Right lobe of liver (tissue), 6 donors: ENCODE data around the gene P2RX2. TPM values are rescaled to one million over a fixed set of nuclear protein-coding genes. Genes with fewer than 3 reads are reported as not detected.

Experiments used
- ATAC-seq, 4 donors: fragments of 200-7000 bp; cut with Tn5 transposase; one replicate each; pipeline ENCODE4 v1.9.1; 2020; ENCODE audit warnings: mild to moderate bottlenecking in 4 of 4, moderate library complexity in 4 of 4
- DNase-seq, 3 donors: peaks; one replicate each; pipeline ENCODE4 v3.0.0-alpha.2; 2020
- H3K27ac ChIP-seq, 3 donors: fragments of 200-600 bp; one replicate each; pipeline ENCODE4 v1.8.0; 2022
- H3K27me3 ChIP-seq, 2 donors: fragments of 200-600 bp; one replicate each; pipeline ENCODE4 v1.8.0; 2022
- H3K36me3 ChIP-seq, 4 donors: fragments of 200-600 bp; sonication (generic) in 1 of 4; one replicate each; pipeline versions ENCODE4 v1.5.1 to v1.8.0; 2017 to 2022; ENCODE audit warnings: control low read depth in 1 of 4
- H3K4me1 ChIP-seq, 4 donors: fragments of 200-600 bp; sonication (generic) in 1 of 4; one replicate each; pipeline versions ENCODE4 v1.5.1 to v1.8.0; 2017 to 2022; ENCODE audit warnings: control low read depth in 1 of 4
- H3K4me3 ChIP-seq, 3 donors: fragments of 200-600 bp; one replicate each; pipeline ENCODE4 v1.8.0; 2022
- H3K9me3 ChIP-seq, 4 donors: fragments of 200-600 bp; sonication (generic) in 1 of 4; one replicate each; pipeline versions ENCODE4 v1.5.1 to v1.8.0; 2017 to 2022; ENCODE audit warnings: control low read depth in 1 of 4
- POLR2A ChIP-seq: fragments of 450-650 bp; IDR thresholded peaks from one replicate; pipeline ENCODE4 v1.6.1; 2017; ENCODE audit warnings: antibody characterized with exemption, mild to moderate bottlenecking
- WGBS: methylation state at CpG from one replicate; pipeline ENCODE4 v1.1.6; 2018; ENCODE audit warnings: low coverage, low lambda C conversion rate; ENCODE audit not compliant: insufficient coverage; ENCODE audit errors: missing lambda C conversion rate; 5-methylcytosine and 5-hydroxymethylcytosine counted together
- intact Hi-C, 2 donors: fragments of 100-400 bp; cut with DNase I; formaldehyde crosslinking; loops; one replicate each; pipeline versions ENCODE4 v1.11.2 to v1.14.1; 2022
- total RNA-seq, 6 experiments: library from RNA; depleted of rRNA in 2 of 6; stranded (reverse); fragments of >200 nt in 2 of 6; fragmentation: NEBNext Ultra II Directional in 3 of 6; extraction: Animal tissue kit (Norgen Biotek cat#: 25700) in 3 of 6; gene quantifications; one replicate each; pipeline versions ENCODE4 v1.1.0 to v1.2.4, GENCODE V29; 2016 to 2023
- TF ChIP-seq, protein P1 (sequence below), 4 donors: fragments of 200-600 bp in 3 of 4; fragments of 450-650 bp in 1 of 4; IDR thresholded peaks; one replicate each; pipeline versions ENCODE4 v1.5.1 to v1.8.0; 2016 to 2022; ENCODE audit warnings: antibody characterized with exemption in 4 of 4, mild to moderate bottlenecking in 2 of 4
- donor health status: DM: no; HTN: yes; CAD: no.
- donor health status: DM: no; HTN: no; CAD: no.
- donor health status: DM: no; HTN: no; CAD: no.
- donor health status: DM: no; HTN: yes; CAD: no.
- donor health status: DM: no; HTN: yes; CAD: no.

Gene P2RX2
- total RNA-seq, 6 experiments from 2014 or later, result not detected

- DNase-seq, result peak; percentile 82 to 87 (median 87)
- whole genome bisulfite sequencing, result 22% methylated on average over 9 of the region's 18 CpGs
These were observed 3.6 kb upstream of the P2RX2 start for GRCh38 chr12:132614861-132615578.

DNA sequence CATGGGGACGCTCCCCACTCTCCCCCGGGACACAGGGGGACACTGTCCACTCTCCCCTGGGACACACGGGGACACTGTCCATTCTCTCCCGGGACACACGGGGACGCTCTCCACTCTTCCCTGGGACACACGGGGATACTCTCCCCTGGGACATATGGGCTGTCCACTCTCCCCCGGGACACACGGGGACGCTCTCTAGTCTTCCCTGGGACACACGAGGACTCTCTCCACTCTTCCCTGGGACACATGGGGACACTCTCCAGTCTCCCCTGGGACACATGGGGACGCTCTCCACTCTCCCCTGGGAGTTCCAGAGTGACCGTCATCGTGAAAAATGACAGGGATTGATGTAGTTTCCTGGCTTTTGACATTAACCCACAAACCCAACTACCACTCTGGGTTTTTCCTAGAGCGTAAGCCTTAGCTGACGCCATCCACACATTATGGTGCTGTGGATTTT lies 3.0 kb upstream of the P2RX2 start:
- no peak for DNase-seq
- 68% methylated on average over 6 of the region's 16 CpGs for WGBS
- peaks cover 0 to 4% (median 0%) of the 10 kb centered on the region in 4 donors for H3K4me1 ChIP-seq
- H3K4me3 ChIP-seq, result no peak overlapping the region
- H3K27me3 ChIP-seq, result peaks cover 0 to 13% of the 10 kb centered on the region in 2 donors
- no peaks in the 10 kb centered on the region for H3K36me3 ChIP-seq
- H3K9me3 ChIP-seq, result no peaks in the 10 kb centered on the region
- TF ChIP-seq, protein P1, sequence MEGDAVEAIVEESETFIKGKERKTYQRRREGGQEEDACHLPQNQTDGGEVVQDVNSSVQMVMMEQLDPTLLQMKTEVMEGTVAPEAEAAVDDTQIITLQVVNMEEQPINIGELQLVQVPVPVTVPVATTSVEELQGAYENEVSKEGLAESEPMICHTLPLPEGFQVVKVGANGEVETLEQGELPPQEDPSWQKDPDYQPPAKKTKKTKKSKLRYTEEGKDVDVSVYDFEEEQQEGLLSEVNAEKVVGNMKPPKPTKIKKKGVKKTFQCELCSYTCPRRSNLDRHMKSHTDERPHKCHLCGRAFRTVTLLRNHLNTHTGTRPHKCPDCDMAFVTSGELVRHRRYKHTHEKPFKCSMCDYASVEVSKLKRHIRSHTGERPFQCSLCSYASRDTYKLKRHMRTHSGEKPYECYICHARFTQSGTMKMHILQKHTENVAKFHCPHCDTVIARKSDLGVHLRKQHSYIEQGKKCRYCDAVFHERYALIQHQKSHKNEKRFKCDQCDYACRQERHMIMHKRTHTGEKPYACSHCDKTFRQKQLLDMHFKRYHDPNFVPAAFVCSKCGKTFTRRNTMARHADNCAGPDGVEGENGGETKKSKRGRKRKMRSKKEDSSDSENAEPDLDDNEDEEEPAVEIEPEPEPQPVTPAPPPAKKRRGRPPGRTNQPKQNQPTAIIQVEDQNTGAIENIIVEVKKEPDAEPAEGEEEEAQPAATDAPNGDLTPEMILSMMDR (IDR thresholded peaks at IDR 0.05), result no peak
- no peak for TF ChIP-seq POLR2A
- intact Hi-C loops, result no loop called here
- no peak overlapping the region for H3K27ac ChIP-seq
- ATAC-seq, result no peak

More at GRCh38 chr12:132614861-132615578, 3.6 kb upstream of the P2RX2 start:
- Histone ChIP-seq H3K9me3 (no peaks in the 10 kb centered on the region), H3K36me3 (no peaks in the 10 kb centered on the region), H3K27ac (peak overlapping the region in 1 of 3 donors; percentile 5), H3K27me3 (peaks cover 0 to 13% of the 10 kb centered on the region in 2 donors), H3K4me3 (no peak overlapping the region), H3K4me1 (peaks cover 0 to 4% (median 0%) of the 10 kb centered on the region in 4 donors)
- intact Hi-C loops, result no loop called here
- peak; percentile 94 to 99 (median 96) for ATAC-seq
- TF ChIP-seq, protein P1 (IDR thresholded peaks at IDR 0.05), result peak; percentile 84 to 92 (median 90)
- no peak for TF ChIP-seq POLR2A

GRCh38 chr12:132617135-132617701 lies 1.4 kb upstream of the P2RX2 start:
- DNase-seq (no peak), ATAC-seq (no peak)
- Histone ChIP-seq H3K4me1 (peaks cover 0 to 4% (median 0%) of the 10 kb centered on the region in 4 donors), H3K36me3 (no peaks in the 10 kb centered on the region), H3K4me3 (no peak overlapping the region), H3K9me3 (no peaks in the 10 kb centered on the region), H3K27me3 (peaks cover 0 to 13% of the 10 kb centered on the region in 2 donors), H3K27ac (no peak overlapping the region)
- intact Hi-C loops, result no loop called here
- no peak for TF ChIP-seq POLR2A
- TF ChIP-seq, protein P1 (IDR thresholded peaks at IDR 0.05), result no peak
- WGBS, result 56% methylated on average over 1 of the region's 4 CpGs

DNA sequence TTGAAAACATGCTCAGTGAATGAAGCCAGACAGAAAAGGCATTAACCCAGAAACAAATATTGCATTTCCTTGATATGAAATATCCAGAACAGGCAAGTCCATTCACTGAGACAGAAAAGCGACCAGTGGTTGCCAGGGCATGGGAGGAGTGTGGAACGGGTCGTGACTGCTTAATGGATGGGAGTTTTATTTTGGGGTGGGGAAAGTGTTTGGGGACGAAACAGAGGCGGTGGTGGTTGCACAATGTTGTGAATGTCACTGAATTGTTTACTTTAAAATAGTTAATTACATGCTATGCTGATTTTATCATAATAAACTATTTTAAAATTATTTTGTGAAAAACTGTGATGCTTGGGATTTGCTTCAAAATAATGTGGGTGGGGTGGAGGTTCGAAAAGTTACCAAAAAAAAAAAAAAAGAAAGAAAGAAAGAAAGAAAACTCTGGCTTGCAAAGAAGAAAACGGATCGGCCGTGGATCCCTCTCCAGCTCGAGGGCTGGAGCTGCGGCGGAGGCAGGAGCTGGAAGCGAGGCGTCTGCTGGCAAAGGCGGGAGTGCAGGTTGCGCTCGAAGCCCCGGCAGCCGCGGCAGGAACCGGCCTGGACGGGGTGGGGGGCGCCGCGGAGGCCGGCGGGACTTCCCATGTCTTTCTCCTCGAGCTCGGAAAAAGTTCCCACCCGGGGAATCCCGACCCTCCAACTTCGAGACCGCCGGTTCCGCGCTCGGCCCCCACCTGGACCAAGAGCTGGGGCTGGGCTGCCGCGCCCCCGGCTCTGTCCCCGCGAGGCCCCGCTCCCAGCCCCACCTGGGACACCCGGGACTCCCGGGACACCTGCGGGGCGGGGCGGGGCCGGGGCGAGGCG lies 524 bp upstream of the P2RX2 start:
- no peak overlapping the region for H3K4me3 ChIP-seq

More for the DNA sequence above, 524 bp upstream of the P2RX2 start:
- TF ChIP-seq, protein P1 (IDR thresholded peaks at IDR 0.05), result no peak
- no peak for TF ChIP-seq POLR2A
- H3K36me3 ChIP-seq, result no peaks in the 10 kb centered on the region
- no peak overlapping the region for H3K27ac ChIP-seq
- H3K27me3 ChIP-seq, result peaks cover 0 to 13% of the 10 kb centered on the region in 2 donors
- no peak for DNase-seq
- no peak for ATAC-seq
- peaks cover 0 to 4% (median 0%) of the 10 kb centered on the region in 4 donors for H3K4me1 ChIP-seq
- 25% methylated on average over 16 of the region's 51 CpGs for WGBS
- intact Hi-C loops, result no loop called here
- no peaks in the 10 kb centered on the region for H3K9me3 ChIP-seq
